SK-N-DZ (cell line): ENCODE data around the gene ALG2. TPM values are rescaled to one million over a fixed set of nuclear protein-coding genes. Genes with fewer than 3 reads are reported as not detected.

Experiments
- DNase-seq: peaks from one replicate; pipeline ENCODE4 v3.0.0-alpha.2; 2015; ENCODE audit warnings: low spot score
- polyA plus RNA-seq, 2 experiments: library from polyadenylated mRNA; depleted of rRNA; stranded (reverse); fragments of >200 nt; gene quantifications; 2 replicates each; pipeline ENCODE4 v1.2.3, GENCODE V29; 2014

The ALG2 gene
- 17.6 and 17.8 TPM in 2 replicates for polyA plus RNA-seq (2014; cell fraction: cytosol; rRNA removed)
- 11.7 and 14.0 TPM in 2 replicates for polyA plus RNA-seq (2014; cell fraction: nucleus; rRNA removed)

- peak; percentile 94 for DNase-seq
Observed at GRCh38 chr9:99221621-99222415, at the start of gene ALG2, which contains the start of gene SEC61B. TSS of gene ALG2 (minus strand) at chr9:99221942. CDS start at chr9:99221894, 48 bp downstream. TSS of gene SEC61B (plus strand) at chr9:99222282. CDS start at chr9:99222364, 82 bp downstream.

- no peak for DNase-seq
Observed at GRCh38 chr9:99270491-99270890, 48.7 kb upstream of the ALG2 start.

GRCh38 chr9:99269416-99269815, 47.7 kb upstream of the ALG2 start:
- no peak for DNase-seq

- DNase-seq: peak; percentile 71
Observed at GRCh38 chr9:99266255-99267023, 44.7 kb upstream of the ALG2 start.

GRCh38 chr9:99265691-99266090, 43.9 kb upstream of the ALG2 start:
- no peak for DNase-seq

GRCh38 chr9:99264070-99264680, 42.4 kb upstream of the ALG2 start:
- DNase-seq: no peak

GRCh38 chr9:99262949-99263418, 41.2 kb upstream of the ALG2 start:
- DNase-seq: no peak

GRCh38 chr9:99261923-99262322, 40.2 kb upstream of the ALG2 start:
- no peak for DNase-seq

GRCh38 chr9:99259231-99259918, 37.6 kb upstream of the ALG2 start:
- peak; percentile 48 for DNase-seq

- no peak for DNase-seq
Observed at GRCh38 chr9:99257723-99258389, 36.1 kb upstream of the ALG2 start.

- DNase-seq: no peak
Observed at GRCh38 chr9:99255651-99256050, 33.9 kb upstream of the ALG2 start.

GRCh38 chr9:99253772-99254431, 32.2 kb upstream of the ALG2 start:
- DNase-seq: no peak

GRCh38 chr9:99253134-99253533, 31.4 kb upstream of the ALG2 start:
- no peak for DNase-seq

GRCh38 chr9:99251157-99251556, 29.4 kb upstream of the ALG2 start:
- DNase-seq: no peak

- DNase-seq: no peak
Observed at GRCh38 chr9:99249619-99250018, 27.9 kb upstream of the ALG2 start.

GRCh38 chr9:99244344-99245260, 22.9 kb upstream of the ALG2 start:
- no peak for DNase-seq

- no peak for DNase-seq
Observed at GRCh38 chr9:99241106-99241505, 19.4 kb upstream of the ALG2 start.

- DNase-seq: no peak
Observed at GRCh38 chr9:99239341-99240060, 17.8 kb upstream of the ALG2 start.
